Measurements from ENCODE around the gene ALG3. TPM values are rescaled to one million over a fixed set of nuclear protein-coding genes. Genes with fewer than 3 reads are reported as not detected.

Gene ALG3
- total and polyA plus RNA-seq, 2 of the 4 experiments (the other 2 are of a cell fraction) = 19.5 to 52.6 TPM

- H3K23ac ChIP-seq (ENCODE audit: low read depth, low read length) = no peak overlapping the region
- no peak overlapping the region for H4K8ac ChIP-seq (ENCODE audit: low read depth in 2 of 2, low read length in 2 of 2)
- no peak overlapping the region for H3K56ac ChIP-seq (ENCODE audit: extremely low read depth, insufficient read depth, low read length)
- H4K20me1 ChIP-seq (ENCODE audit: insufficient read depth, low read length) = peaks cover 22% of the 10 kb centered on the region
- no peak overlapping the region for H2AK9ac ChIP-seq (replicated peaks; ENCODE audit: low read depth, low read length, poor library complexity)
- no peak overlapping the region for H3K27ac ChIP-seq (ENCODE audit: insufficient read depth, low read length)
- H2BK5ac ChIP-seq (ENCODE audit: low read depth, low read length, poor library complexity, severe bottlenecking) = no peak overlapping the region
- no peak overlapping the region for H3K18ac ChIP-seq (ENCODE audit: low read depth, low read length)
- H3K4me1 ChIP-seq (ENCODE audit: control insufficient read depth, insufficient read depth, low read length) = peaks cover 2% of the 10 kb centered on the region; the same call in 1 of the 2 replicates
- no peak overlapping the region for H4K91ac ChIP-seq (ENCODE audit: insufficient read depth, low read depth, low read length)
- H3K4ac ChIP-seq (ENCODE audit: low read depth, low read length) = no peak overlapping the region
- no peaks in the 10 kb centered on the region for H3K9me3 ChIP-seq (ENCODE audit: control insufficient read depth, insufficient read depth, low read length)
- no peak overlapping the region for H2AK5ac ChIP-seq (ENCODE audit: low read depth, low read length)
- no peak overlapping the region for H3K4me2 ChIP-seq (ENCODE audit: low read depth, low read length)
- ATAC-seq (ENCODE audit: low read depth) = no peak
- DNase-seq = no peak
- ChIA-PET POLR2A (ENCODE audit: unreplicated experiment) (no interaction called here), CTCF (no interaction called here)
- H3K79me1 ChIP-seq (ENCODE audit: low read depth in 1 of 2, low read length in 2 of 2) = peaks cover 4 to 21% of the 10 kb centered on the region in 2 experiments; a peak in 3 of 4 replicates
- no peak overlapping the region for H3K14ac ChIP-seq (replicated peaks; ENCODE audit: low read depth, low read length)
- in situ Hi-C loops (cut with MboI; ENCODE audit: low sequenced_read_pairs) = no loop called here
- H4K5ac ChIP-seq (ENCODE audit: low read depth, low read length) = no peak overlapping the region
- H2BK120ac ChIP-seq (ENCODE audit: low read depth, low read length) = no peak overlapping the region
- WGBS, 2 experiments (ENCODE audit: extremely low coverage in 2 of 2, insufficient read length in 1 of 2) = 87% methylated on average over 4 of the region's 7 CpGs; no CpG with 5 or more reads in 1 of the 2 experiments
- H3K36me3 ChIP-seq (ENCODE audit: control insufficient read depth, insufficient read depth, low read length) = peaks cover 7% of the 10 kb centered on the region
- dilution Hi-C loops (cut with HindIII; ENCODE audit: low sequenced_read_pairs, unreplicated experiment) = no loop called here
- no peak overlapping the region for H2AFZ ChIP-seq (replicated peaks; ENCODE audit: low read length, poor library complexity)
- no peak overlapping the region for H3K4me3 ChIP-seq (ENCODE audit: insufficient read depth, low read depth, low read length)
- no peak overlapping the region for H2BK20ac ChIP-seq (ENCODE audit: low read depth, low read length)
- no TSS peak for BruUV-seq (replicated peaks)
- H3K9me1 ChIP-seq (ENCODE audit: insufficient read depth, low read length) = no peaks in the 10 kb centered on the region
- no peak overlapping the region for H2BK15ac ChIP-seq (ENCODE audit: low read depth, low read length)
- no peak overlapping the region for H3K9ac ChIP-seq (ENCODE audit: low read depth, low read length)
- peaks cover 14% of the 10 kb centered on the region; the same call in 1 of the 2 replicates for H3K27me3 ChIP-seq (ENCODE audit: control insufficient read depth, insufficient read depth, low read length)
- TF ChIP-seq ELK1 (IDR thresholded peaks at IDR 0.05; ENCODE audit: borderline replicate concordance, low read depth, low read length) = no peak
- TF ChIP-seq RAD21 (IDR thresholded peaks at IDR 0.05; ENCODE audit: low read length) = no peak
- TF ChIP-seq USF2 (IDR thresholded peaks at IDR 0.05; ENCODE audit: low read depth, low read length) = no peak
- no peak for TF ChIP-seq MAFK (IDR thresholded peaks at IDR 0.05; ENCODE audit: low read depth, low read length)
- no peak for TF ChIP-seq CHD1 (IDR thresholded peaks at IDR 0.05; ENCODE audit: low read depth, low read length)
- no peak for TF ChIP-seq CEBPB (IDR thresholded peaks at IDR 0.05; ENCODE audit: low read depth, low read length)
- no peak for TF ChIP-seq SMC3 (IDR thresholded peaks at IDR 0.05; ENCODE audit: low read depth, low read length)
- TF ChIP-seq, protein P1, sequence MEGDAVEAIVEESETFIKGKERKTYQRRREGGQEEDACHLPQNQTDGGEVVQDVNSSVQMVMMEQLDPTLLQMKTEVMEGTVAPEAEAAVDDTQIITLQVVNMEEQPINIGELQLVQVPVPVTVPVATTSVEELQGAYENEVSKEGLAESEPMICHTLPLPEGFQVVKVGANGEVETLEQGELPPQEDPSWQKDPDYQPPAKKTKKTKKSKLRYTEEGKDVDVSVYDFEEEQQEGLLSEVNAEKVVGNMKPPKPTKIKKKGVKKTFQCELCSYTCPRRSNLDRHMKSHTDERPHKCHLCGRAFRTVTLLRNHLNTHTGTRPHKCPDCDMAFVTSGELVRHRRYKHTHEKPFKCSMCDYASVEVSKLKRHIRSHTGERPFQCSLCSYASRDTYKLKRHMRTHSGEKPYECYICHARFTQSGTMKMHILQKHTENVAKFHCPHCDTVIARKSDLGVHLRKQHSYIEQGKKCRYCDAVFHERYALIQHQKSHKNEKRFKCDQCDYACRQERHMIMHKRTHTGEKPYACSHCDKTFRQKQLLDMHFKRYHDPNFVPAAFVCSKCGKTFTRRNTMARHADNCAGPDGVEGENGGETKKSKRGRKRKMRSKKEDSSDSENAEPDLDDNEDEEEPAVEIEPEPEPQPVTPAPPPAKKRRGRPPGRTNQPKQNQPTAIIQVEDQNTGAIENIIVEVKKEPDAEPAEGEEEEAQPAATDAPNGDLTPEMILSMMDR (conservative IDR thresholded peaks at IDR 0.05; ENCODE audit: low read depth, low read length) = no peak
- no peak for TF ChIP-seq MAZ (IDR thresholded peaks at IDR 0.05; ENCODE audit: borderline replicate concordance, low read depth, low read length)
- no peak for TF ChIP-seq NFE2L2 (IDR thresholded peaks at IDR 0.05; ENCODE audit: low read depth, low read length)
- no peak for TF ChIP-seq RFX5 (IDR thresholded peaks at IDR 0.05; ENCODE audit: low read depth, low read length)
- TF ChIP-seq BHLHE40 (IDR thresholded peaks at IDR 0.05; ENCODE audit: low read depth, low read length) = no peak
- no peak for TF ChIP-seq RCOR1 (IDR thresholded peaks at IDR 0.05; ENCODE audit: insufficient replicate concordance, low read length)
- TF ChIP-seq FOS (IDR thresholded peaks at IDR 0.05; ENCODE audit: low read depth, low read length) = no peak
- TF ChIP-seq POLR2A (IDR thresholded peaks at IDR 0.05; ENCODE audit: low read depth, low read length) = no peak
- no peak for TF ChIP-seq MXI1 (IDR thresholded peaks at IDR 0.05; ENCODE audit: borderline replicate concordance, low read depth, low read length)
- intact Hi-C loops (cut with micrococcal nuclease) = no loop called here
Measured at GRCh38 chr3:184296616-184297015, 47.9 kb upstream of the ALG3 start.
